Effector CD8-positive, alpha-beta T cell (primary cell): ENCODE data around the gene CACNA1B.
"Not testable (repeated sequence)": the region's sequence is repeated elsewhere in the genome, so short reads cannot be mapped to it uniquely, and the experiment has no call there.

Source experiments
- DNase-seq: peaks from one replicate; lab custom pipeline; 2025; lab: John Stamatoyannopoulos, UW

Gene CACNA1B

DNA sequence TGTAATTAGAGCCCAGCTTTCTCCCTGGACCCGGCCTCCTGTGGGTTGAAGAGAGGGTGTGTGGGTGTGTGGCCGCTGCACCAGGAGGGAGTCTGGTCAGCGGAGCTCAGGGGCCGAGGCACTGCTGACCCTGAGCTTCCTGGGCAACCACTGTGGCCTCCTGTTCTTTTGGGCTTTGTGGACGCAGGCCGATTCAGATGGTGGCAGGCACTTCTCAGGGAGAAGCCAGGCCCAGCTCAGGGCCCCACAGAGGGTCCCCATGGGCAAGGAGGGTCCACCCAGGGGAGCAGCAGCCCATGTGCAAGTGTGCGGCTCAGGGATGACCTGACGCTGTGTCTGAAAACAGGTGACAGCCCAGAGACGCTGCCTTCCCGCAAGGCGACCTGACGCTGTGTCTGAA is 11.0 kb downstream of the CACNA1B start:
- DNase-seq = not testable (repeated sequence)

DNA sequence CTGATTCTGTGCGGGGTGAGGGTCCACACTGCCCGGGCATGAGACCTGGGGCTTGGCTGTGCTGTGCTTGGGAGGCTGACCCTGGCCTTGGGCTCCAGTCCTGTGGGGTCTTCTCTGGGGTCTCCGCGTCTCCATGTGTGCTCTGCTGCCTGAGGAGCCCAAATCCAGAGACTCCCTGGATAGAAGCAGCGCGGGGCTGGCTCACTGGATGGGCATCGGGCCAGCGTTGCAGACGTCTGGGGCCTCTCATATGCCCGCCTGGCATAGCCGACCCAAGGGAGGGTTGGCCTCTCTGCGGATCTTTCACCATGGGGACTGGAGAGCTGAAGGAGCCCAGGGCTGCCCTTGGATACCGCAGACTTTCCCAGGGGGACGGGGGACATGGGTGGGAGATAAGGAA is 12.4 kb downstream of the CACNA1B start:
- not testable (repeated sequence) for DNase-seq

DNA sequence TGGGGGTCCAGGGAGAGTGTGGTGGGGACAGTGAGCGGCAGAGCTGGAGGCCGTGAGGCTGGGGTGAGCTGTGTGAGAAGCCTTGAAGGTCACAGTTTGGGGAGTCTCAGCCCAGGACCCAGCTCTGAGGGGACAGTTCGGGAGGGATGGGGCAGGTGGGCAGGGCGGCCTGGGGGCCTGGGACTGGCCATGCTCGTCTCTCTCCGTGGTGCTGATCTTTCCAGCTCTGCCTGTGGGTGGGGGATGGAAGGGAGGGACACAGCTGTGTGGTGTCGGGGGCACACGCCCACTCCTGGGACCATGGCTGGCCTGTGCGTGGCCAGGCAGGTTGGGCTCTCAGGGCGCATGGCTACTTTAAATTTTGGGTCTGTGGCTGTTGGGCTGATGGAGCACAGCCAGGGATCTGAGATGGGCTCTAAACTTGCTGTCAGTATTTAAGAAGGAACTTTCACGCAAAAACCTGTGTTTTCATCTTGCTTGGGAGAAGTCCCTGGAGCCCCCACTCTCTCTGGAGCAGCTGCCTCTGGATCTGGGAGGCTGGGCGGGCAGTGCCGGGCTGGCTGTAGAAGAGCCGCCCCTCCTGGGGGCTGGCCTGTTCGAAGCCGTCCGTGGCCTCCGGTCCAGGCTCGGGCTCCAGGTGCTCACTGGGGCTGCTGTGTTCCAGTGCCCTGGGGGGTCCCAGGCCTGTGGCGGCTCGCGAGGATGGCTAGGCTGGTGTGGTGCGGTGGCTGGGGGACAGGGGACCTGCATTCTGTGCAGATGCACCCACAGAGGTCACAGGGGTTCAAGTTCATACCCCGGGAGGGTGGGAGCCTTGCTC is 13.4 kb downstream of the CACNA1B start:
- not testable (repeated sequence) for DNase-seq

DNA sequence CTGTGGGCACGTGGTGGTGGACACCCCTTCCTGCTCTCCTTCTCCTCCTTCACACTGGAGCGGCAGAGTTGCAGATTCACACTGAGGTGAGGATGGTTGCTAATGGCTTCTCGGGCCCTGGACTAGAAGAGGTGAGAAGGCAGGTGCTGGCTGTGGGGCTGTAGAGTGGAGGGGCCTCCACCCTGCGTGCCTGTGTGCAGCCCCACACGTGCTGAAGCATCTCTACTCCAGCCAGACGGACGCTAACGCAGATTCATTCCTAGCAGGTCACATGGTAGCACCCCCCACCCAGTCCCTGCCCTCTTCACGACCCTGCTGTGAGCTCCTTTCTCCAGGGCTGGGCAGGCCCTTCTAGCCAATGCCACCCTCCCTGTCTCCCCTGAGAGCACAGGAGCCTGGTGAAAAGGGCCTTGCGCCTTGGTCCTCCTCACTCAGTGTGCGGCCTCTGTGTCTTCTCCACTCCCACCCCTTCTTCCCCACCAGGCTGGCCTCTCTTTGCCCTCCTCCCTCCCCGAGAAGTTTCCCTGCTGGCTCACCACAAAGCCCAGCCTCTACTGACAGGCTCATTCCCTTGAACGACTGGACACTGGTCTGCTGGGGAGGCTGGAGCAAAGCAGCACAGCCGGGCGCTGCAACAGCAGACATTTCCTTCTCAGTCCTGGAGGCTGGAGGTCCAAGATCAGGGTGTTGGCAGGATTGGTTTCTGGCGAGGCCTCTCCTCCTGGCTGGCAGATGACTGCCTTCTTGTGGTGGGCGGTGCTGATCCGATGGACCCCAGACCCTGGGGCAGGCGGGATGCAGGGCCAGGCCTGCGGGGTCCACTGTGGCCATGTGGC is 14.2 kb downstream of the CACNA1B start:
- DNase-seq = no peak

DNA sequence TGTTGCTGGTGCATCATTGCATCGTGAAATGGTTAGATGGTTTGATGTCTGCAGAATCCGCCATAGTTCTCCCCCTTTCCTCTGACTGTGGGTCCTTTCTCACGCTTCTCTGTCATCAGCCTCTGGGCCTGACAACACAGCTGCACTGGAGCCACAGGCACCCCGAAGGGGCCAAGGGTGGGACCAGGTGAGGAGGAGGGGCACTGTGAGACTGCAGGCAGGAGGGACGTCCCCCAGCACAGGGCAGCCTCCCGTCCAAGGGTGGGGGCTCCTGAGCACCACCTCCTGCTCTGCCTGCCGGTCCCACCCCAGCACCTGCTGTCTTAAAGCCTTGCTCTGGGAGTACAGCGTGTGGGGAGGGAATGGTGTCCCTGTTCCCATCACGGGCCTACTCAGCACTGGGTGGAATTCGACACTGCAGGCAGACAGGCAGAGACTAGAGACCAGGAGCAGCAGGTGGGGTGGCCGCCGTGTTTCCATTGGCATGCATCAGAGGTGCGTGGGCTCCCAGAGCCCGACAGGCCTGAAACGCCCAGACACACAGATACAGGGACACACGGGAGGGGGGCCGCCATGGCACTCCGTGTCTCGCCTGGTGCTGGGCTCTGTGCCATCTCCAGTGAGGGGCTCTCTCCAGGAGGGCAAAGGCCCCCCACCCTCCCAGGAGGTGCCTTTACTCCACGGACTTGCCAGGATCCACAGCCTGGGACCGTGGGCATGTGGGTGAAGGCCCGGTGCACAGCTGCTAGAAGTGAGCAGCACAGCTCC is 15.0 kb downstream of the CACNA1B start:
- no peak for DNase-seq

DNA sequence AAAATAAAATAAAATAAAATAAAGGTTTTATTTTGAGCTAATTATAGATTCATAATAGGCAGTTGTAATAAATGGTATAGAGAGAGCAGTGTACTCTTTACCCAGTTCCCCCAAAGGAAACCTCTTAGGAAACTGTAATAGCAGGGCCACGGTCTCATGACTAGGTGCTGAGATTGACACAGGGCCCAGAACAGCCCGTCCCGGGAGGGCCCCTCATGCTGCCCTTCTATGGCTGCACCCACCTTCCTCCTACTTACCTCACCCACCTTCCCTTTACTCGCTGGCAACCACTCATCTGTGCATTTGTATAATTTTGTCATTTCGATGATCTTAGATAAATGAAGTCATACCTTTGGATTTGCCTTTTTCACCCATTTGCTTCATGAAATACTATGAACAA is 16.1 kb downstream of the CACNA1B start:
- no peak for DNase-seq

DNA sequence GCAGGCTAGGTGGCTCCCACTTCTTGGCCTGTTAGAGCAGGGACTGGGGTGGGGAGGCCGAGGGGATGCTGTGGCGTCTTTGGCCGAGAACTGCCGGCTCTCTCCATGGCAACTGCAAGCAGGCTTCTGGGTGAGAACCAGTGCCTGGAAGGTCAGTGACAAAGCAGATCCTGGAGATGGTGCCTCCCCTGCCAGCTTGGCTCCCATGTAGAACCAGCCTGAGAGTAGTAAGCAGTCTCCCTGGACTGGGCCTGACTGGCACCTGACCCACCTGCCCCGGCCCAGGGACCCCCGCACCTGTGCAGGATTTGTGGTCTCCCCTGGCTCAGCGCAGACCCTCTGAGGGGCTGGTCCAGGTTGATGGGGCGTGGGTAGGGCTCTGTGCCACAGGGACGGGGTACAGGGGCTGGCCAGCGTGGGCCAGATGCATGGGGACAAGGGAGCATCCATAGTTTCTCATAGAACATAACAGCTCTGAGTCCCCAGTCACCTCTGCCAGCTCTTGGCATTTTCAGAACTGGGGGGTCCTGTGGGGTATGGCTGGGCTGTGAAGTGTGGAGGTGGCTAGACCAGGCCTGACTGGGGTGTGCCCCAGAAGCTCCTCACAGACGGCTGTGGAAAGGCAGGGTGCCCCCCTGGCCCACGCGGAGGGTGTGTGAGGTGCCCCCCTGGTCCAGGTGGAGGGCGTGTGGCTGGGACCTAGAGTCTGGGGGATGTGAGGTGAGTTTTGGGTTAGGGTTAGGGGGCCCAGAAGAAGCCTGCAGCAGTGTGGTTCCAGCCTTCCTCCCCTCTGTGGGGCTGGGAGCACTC is 22.2 kb downstream of the CACNA1B start:
- DNase-seq = no peak

DNA sequence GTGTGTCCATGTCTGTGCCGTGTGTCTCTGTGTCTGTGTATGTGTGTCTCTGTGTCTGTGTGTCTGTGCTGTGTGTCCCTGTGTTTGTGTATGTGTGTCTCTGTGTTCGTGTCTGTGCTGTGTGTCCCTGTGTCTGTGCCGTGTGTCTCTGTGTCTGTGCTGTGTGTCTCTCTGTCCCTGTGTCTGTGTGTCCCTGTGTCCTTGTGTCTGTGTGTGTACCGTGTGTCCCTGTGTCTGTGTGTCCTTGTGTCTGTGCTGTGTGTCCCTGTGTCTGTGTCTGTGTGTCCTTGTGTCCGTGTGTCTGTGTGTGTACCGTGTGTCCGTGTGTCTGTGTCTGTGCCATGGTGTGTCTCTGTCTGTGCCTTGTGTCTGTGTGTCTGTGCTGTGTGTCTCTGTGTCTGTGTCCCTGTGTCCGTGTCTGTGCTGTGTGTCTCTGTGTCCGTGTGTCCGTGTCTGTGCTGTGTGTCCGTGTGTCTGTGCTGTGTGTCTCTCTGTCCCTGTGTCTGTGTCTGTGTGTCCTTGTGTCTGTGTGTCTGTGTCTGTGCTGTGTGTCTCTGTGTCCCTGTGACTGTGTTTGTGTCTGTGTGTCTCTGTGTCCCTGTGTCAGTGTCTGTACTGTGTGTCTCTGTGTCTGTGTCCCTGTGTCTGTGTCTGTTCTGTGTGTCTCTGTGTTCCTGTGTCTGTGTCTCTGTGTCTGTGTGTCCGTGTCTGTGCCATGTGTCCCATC is 23.2 kb downstream of the CACNA1B start:
- DNase-seq = no peak

DNA sequence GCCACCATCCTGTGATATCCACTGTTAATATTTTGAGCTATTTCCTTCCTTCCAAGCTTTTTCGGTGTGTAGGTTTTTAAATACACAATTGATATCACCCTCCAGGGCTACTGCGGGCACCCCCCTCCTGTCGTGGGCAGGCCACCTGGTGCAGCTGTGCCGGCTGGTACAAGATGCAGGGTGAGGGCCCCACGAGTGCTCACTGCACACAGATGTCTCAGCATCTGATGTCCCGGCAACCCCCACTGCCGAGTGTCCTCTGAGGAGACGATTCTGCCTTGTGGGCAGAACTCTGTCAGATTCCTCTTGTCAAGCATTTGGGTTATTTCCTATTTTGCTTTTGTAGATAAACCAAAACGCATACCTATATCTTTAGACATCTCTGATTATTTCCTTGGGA is 25.1 kb downstream of the CACNA1B start:
- no peak for DNase-seq

DNA sequence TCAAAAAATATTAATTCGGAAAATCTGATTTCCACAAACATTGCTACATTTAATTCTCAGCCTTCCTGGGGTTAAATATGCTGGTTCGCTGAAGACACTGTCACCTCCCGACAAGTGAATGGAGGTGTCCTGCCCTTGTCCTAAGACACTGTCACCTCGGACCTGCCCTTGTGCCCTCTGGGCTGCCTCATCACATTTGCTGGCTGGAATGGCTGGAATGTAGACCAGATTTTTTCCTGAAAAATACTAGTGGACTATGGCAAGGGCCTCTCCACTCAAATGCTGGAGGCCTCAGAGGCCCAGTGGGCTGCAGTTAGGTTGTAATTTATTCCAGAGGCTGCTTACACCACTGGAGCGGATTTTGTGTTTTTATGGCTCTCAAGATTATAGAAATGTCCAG is 28.2 kb downstream of the CACNA1B start:
- no peak for DNase-seq

DNA sequence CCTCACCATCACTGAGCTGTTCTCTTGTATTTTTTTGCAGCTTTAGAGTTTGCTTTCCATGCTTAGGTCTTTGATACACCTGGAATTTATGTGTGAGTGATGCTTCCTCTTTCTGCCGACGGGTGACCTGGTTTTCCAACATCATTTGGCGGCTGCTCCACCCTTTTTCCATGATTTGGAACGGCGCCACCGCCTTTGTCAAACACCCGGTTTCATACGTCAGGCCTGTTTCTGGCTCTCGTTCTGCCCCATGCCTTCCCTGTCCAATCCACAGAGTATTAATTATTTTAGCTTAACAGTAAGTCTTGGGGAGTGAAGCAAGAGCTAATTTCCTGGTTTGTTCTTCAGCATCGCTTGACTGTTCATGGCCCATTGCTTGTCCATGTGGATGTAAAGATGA is 30.2 kb downstream of the CACNA1B start:
- no peak for DNase-seq

DNA sequence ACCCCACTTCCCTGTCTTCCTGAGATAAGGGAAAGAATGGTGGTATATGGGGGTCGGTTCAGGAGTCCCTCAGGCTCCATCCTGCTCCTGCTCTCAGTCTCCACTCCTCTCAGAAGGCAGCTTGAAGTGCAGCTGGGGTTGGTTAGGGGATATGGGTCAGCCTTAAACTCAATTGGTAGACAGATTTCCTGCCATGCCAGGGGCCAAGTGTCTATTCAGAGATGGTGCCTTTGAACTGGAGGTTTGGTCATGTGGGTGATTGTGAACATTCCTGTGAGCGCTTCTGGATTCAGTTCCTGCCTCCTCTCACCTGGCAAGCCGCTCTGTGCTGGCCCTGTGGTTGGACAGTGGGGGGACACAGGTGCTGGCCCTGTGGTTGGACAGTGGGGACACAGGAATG is 35.1 kb downstream of the CACNA1B start:
- DNase-seq = no peak

DNA sequence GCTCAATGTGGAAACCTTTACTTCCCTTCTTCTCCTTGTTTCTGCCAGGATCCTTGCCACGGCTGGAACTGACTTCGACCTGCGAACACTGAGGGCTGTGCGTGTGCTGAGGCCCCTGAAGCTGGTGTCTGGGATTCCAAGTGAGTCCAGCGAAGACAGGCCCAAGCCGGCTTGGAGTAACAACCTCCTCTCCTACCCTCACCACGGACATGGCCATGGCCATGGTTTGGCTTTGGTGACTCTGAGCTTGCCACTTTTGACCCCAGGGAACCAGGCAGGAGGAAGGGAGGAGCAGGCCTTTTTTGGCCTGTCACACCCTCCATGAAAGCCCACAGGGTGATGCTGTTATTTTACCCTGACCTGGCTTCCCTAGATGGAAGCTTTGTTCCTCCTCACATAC is 35.5 kb downstream of the CACNA1B start:
- DNase-seq = no peak

DNA sequence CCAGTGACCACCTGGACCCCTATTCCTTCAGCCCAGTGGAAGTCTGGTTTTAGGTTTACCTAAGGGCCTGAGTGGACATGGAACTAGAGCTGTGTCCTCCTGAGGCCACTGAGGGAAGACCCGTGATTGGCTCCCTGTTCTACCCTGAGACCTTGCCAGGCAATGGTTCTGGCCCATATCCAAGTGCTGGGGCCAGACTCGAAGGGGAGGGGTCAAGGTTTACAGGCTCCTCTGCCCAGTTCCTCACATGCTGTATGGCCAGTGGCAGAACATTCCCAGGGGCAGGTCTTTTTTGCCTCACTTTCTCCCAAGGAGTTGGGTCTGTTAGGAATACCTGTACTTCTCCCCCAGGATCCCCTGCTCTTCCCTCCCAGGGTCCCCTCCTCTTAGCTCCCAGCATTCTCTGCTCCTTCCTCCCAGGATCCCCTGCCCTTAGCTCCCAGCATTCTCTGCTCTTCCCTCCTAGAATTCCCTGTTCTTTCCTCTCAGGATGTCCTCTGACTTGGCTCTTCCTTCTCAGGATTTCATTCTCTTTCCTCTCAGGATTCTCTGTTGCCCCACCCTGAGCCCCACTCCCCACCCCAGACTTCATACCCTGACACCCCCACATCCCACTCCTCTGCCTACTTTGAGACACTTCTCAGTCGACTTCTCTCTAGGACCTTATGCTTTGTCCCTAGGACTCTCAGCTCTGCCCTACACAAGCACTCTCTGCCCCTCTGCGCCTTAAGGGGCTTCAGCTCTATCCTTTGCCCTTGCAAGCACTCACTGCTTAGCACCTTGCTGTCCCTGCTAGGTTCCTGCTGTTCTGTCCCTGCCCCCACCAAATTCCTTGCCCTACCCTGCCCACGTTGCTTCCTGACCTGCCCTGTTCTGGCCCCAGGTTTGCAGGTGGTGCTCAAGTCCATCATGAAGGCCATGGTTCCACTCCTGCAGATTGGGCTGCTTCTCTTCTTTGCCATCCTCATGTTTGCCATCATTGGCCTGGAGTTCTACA is 36.5 kb downstream of the CACNA1B start:
- DNase-seq = no peak

DNA sequence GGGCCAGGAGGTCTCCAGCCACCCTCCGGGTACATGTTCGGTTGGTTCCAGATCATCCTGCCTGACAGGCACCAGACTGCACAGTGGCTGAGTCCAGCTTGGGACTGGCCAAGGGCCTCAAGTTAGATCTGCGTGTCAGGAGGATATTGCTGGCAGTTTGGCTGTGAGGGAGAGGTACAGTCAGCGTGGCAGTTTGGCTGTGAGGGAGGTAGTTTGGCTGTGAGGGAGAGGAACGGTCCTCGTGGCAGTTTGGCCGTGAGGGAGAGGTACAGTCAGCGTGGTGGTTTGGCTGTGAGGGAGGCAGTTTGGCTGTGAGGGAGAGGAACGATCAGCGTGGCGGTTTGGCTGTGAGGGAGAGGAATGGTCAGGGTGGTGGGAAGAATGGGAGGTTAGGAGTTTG is 39.0 kb downstream of the CACNA1B start:
- DNase-seq = no peak

DNA sequence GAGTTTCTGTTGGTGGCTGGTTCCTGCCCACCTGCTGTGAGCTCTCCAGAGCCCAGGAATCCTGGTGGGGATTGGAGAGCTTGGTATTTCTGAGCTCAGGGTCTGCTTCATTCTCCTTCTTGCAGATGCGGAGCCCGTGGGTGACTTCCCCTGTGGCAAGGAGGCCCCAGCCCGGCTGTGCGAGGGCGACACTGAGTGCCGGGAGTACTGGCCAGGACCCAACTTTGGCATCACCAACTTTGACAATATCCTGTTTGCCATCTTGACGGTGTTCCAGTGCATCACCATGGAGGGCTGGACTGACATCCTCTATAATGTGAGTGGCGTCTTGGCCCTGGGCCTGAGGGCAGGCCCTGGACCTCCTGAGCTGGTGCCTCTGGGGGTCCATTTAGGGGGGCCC is 39.5 kb downstream of the CACNA1B start:
- DNase-seq = no peak

DNA sequence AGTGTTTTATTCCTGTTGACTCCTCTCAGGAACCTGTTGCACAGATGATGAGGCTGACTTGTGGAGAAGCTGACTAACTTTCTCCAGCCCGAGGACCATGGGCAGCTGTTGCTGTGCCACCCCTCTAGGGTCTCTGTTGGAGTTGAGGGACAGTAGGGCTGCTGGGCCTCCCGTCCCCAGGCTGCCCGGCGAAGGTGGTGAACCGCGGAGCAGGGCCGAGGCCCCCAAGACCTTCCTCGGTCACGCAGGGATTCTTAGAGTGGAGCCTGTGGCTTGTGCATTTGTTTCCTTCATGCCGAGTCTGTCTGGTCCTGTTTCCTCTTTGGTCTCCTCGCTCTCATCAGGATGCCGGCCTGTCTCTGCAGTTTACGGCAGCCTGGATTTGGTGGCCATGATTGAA is 40.2 kb downstream of the CACNA1B start:
- DNase-seq = no peak

DNA sequence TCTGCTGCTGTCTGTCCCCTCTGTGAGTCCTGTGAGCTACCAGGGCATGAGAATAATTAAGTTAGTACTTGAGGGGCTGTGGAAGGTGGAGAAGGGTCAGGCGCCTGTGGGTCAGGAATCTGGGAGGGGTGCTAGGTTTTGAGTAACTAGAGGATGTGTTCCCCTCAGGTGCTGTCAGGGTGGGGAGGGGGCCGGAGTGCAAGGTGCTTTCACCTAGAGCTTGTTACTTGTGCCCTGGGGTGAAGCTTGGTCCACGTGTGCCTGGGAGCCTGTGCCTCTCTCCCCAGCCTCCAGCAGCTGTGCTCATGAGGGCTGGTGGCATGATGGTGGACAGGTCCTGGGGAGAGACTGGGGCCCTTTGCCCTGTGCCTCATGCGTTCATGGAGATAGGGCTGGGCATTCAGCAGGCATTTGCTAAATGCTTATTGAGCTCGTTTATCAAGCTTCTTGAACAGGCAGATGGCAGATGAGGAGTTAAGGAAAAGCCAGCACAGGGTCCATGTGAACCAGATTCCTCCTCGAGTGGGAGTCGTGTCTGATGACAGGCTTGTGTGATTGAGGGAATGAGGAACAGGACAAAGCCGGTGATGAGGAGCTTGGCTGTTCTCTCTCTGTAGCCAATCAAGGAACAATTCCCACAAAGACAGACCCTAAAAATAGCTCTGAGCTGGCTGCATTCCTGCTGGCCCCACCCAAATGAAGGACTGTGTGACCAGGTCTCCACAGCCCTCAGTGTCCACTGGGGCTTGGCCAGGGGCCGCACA is 40.9 kb downstream of the CACNA1B start:
- DNase-seq = no peak

DNA sequence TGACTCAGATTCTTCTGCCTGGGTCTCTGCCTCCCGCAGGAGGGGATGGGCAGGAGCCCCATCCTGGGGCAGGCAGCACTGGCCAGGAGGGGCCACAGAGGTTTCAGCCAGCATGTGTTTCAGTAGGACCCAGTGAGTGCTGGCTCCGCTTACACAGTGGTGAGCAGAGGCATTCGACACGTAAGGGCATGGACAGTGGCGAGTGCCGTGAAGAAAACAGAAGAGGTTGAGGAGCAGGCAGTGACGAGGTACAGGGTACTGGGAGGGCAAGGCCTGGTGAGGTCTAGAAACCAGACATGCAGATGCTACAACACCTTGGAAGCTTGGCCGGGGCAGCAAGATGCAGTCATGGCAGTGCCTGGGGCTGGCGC is 41.5 kb downstream of the CACNA1B start:
- no peak for DNase-seq
